ENCODE data around the gene S100A13. TPM values are rescaled to one million over a fixed set of nuclear protein-coding genes. Genes with fewer than 3 reads are reported as not detected.
"Not testable (repeated sequence)": the region's sequence is repeated elsewhere in the genome, so short reads cannot be mapped to it uniquely, and the experiment has no call there.

Gene S100A13
- total RNA-seq, 1 experiment from 2014 or later, result 111 TPM

- Histone ChIP-seq H3K36me3 (ENCODE audit: control insufficient read depth, insufficient read depth, low read length) (no peaks in the 10 kb centered on the region), H3K4me1 (ENCODE audit: control insufficient read depth, insufficient read depth, low read length) (no peaks in the 10 kb centered on the region), H3K27ac (ENCODE audit: low read length) (no peak overlapping the region), H3K9me3 (ENCODE audit: control insufficient read depth, insufficient read depth, low read depth, low read length) (no peaks in the 10 kb centered on the region), H3K27me3 (ENCODE audit: control insufficient read depth, insufficient read depth, low read length) (no peaks in the 10 kb centered on the region), H3K4me3 (ENCODE audit: low read depth in 2 of 2, low read length in 2 of 2) (no peak overlapping the region)
- ATAC-seq (no peak), DNase-seq (ENCODE audit: low read depth, low spot score) (no peak)
- in situ Hi-C loops (cut with HindIII; ENCODE audit: low pct_unique_long_range_greater_than_20kb, low sequenced_read_pairs), result no loop called here
- TF ChIP-seq SIN3A (IDR thresholded peaks at IDR 0.05; ENCODE audit: borderline replicate concordance, insufficient read depth, low read depth, low read length) (no peak), TCF7L2 (IDR thresholded peaks at IDR 0.05; ENCODE audit: low read depth, low read length) (no peak), CTCF (IDR thresholded peaks at IDR 0.05) (no peak), POLR2AphosphoS5 (IDR thresholded peaks at IDR 0.05; ENCODE audit: low read depth, low read length) (no peak), REST (IDR thresholded peaks at IDR 0.05; ENCODE audit: insufficient read depth in 1 of 2, low read depth in 2 of 2, low read length in 1 of 2) (no peak)
- ChIA-PET POLR2A (interaction anchor here (0.7 kb wide), 1 partner anchor 11 kb away, joined by 4 read pairs; no protein-coding TSS in a partner anchor), CTCF (interaction anchor here (0.7 kb wide), 1 partner anchor 377 kb away, joined by 5 read pairs; no protein-coding TSS in a partner anchor)
- BruUV-seq (replicated peaks), result no TSS peak
- intact Hi-C loops (cut with micrococcal nuclease; ENCODE audit: unreplicated experiment), result no loop called here
Measured at GRCh38 chr1:153588482-153588881, 38.8 kb downstream of the S100A13 start.

- BruUV-seq (replicated peaks); in situ Hi-C loops (cut with HindIII; ENCODE audit: low pct_unique_long_range_greater_than_20kb, low sequenced_read_pairs): not testable (repeated sequence)
Measured at GRCh38 chr1:153588033-153588432, 39.3 kb downstream of the S100A13 start.

GRCh38 chr1:153587314-153587713 lies 40.0 kb downstream of the S100A13 start:
- intact Hi-C loops (cut with micrococcal nuclease; ENCODE audit: unreplicated experiment) (no loop called here), in situ Hi-C loops (cut with HindIII; ENCODE audit: low pct_unique_long_range_greater_than_20kb, low sequenced_read_pairs) (no loop called here)
- no peak; the same call in 1 of the 2 replicates for ATAC-seq
- H3K4me3 ChIP-seq (ENCODE audit: low read depth in 2 of 2, low read length in 2 of 2), result no peak overlapping the region
- ChIA-PET POLR2A (no interaction called here), CTCF (no interaction called here)
- H3K9me3 ChIP-seq (ENCODE audit: control insufficient read depth, insufficient read depth, low read depth, low read length), result no peaks in the 10 kb centered on the region
- no peaks in the 10 kb centered on the region for H3K27me3 ChIP-seq (ENCODE audit: control insufficient read depth, insufficient read depth, low read length)
- H3K4me1 ChIP-seq (ENCODE audit: control insufficient read depth, insufficient read depth, low read length), result no peaks in the 10 kb centered on the region
- TF ChIP-seq TCF7L2 (IDR thresholded peaks at IDR 0.05; ENCODE audit: low read depth, low read length), result no peak
- H3K27ac ChIP-seq (ENCODE audit: low read length), result no peak overlapping the region
- BruUV-seq (replicated peaks), result no TSS peak
- no peaks in the 10 kb centered on the region for H3K36me3 ChIP-seq (ENCODE audit: control insufficient read depth, insufficient read depth, low read length)
- no peak for DNase-seq (ENCODE audit: low read depth, low spot score)

More at GRCh38 chr1:153588033-153588432, 39.3 kb downstream of the S100A13 start:
- H3K27ac ChIP-seq (ENCODE audit: low read length); ATAC-seq; H3K36me3 ChIP-seq (ENCODE audit: control insufficient read depth, insufficient read depth, low read length); H3K4me1 ChIP-seq (ENCODE audit: control insufficient read depth, insufficient read depth, low read length); intact Hi-C loops (cut with micrococcal nuclease; ENCODE audit: unreplicated experiment); H3K4me3 ChIP-seq (ENCODE audit: low read depth in 2 of 2, low read length in 2 of 2); H3K27me3 ChIP-seq (ENCODE audit: control insufficient read depth, insufficient read depth, low read length); DNase-seq (ENCODE audit: low read depth, low spot score); H3K9me3 ChIP-seq (ENCODE audit: control insufficient read depth, insufficient read depth, low read depth, low read length): not testable (repeated sequence)
- ChIA-PET POLR2A (interaction anchor here (0.7 kb wide), 1 partner anchor 10 kb away, joined by 4 read pairs; no protein-coding TSS in a partner anchor), CTCF (interaction anchor here (0.7 kb wide), 1 partner anchor 378 kb away, joined by 5 read pairs; no protein-coding TSS in a partner anchor)

Data from Panc1 (cell line).